COLO668 (cell line): ENCODE results near the gene ZNF507.

Experiments used
- DNase-seq: peaks from one replicate; lab custom pipeline; 2025; ENCODE audit not compliant: unreplicated experiment; lab: John Stamatoyannopoulos, UW

The ZNF507 gene

DNA sequence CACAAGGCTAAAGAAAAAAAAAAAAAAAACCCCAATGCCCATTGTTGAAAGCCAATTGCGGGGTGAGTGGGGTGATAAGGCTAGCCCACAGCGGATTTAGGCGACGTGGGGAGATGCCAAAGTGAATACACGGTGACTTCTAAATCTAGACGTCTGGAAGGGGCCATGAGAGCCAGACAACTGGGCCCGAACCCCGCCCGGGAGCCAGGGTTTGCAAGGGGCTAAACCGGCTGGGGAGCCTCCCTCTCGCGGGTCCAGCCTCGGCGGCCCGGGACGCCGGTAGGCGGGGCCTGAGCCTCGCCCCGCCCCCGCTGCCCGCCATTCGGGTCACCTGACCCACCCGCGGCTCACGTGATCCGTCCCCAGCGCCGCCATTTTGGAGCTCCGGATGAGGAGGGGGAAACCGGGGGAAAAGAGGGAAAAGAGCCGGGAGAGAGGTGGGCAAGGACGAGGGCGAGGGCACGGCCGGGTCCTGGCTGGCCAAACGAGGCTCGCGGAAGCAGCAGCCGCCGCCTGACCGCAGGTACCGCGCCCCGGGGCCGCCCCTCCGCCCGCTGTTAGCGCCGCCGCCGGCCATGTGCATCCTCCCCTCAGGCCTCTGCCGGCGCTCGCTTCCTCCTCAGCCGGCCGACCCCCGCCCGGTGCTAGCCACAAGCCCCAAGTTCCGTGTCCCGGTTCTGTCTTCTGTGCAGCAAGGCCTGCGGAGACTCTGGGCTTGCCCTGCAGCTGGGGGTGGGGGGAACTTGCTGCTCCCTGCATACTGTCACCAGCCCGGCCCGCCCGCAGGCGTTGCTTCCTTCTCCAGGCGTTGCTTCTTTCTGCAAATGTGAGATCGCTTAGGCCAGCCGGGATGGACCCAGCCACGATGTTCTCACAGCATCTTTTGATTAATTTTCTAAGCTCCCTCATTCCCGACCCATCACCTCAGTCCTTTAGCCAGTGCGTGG lies at the start of gene ZNF507:
Gene ZNF507, plus strand, starts transcription at position 350 of the 947 bp plus-strand sequence. CDS start 7,221 bp downstream, outside the sequence.
- DNase-seq = peak; percentile 88

DNA sequence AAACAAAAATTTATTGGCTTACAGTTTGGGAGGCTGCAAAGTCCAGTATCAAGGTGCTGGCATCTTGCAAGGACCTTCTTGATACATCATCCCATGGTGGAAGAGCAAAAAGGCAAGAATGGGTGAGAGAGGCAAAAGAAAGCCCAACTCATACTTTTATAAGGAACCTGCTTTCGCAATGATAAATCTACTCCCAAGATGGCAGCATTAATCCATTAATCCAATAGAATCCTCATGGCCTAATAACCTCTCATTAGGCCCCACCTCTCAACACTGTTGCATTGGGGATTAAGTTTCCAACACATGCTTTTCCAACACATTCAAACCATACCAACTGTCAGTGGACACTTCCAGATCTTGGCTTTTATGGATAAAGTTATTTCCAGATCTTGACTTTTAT lies 48.7 kb upstream of the ZNF507 start:
- DNase-seq = no peak

DNA sequence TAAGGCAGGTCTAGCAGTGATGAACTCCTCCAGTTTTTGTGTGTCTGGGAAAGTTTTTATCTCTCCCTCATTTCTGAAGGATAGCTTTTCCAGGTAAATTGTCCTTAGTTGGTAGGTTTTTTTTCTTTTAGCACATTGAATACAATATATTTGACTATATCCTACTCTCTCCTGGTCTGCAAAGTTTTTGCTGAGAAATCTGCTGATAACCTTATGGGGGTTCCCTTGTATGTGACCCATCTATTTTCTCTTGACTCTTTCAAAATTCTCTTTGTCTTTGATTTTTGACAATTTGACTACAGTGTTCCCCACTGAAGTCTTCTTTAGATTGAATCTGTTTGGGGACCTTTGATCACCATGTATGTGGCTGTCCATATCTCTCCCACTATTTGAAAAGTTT lies 42.6 kb upstream of the ZNF507 start:
- no peak for DNase-seq

DNA sequence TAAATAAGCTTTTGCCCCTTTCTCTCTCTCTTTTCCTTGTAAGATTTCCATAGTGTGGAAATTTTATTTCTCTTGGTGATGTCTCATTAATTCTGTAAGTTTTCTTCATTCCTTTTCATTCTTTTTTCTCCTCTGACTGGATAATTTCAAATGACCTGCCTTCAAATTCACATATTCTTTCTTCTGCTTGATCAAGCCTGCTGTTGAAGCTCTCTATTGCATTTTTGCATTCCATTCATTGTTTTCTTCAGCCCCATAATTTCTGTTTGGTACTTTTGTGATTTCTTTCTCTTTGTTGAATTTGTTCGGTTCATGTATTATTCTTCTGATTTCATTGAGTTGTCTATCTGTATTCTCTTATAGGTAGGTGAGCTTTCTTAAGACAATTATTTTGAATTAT lies 42.2 kb upstream of the ZNF507 start:
- no peak for DNase-seq

DNA sequence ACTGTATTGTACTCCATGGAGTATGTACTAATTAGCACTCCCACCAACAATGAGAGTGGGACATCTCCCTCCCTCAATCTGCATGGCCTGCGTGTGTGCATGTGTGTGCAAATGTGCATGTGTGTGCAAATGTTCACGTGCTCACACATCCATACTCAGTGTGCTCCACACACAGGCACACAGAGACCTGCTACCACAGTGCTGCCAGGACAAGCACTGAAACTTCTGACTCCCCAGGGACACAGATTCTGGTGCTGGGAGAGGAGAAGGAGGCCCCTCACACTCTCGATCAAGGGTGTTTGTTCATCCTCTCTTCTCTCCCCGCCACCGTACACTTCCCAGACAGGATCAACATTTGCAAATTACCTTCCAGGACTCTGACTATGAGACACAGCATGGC lies 37.8 kb upstream of the ZNF507 start:
- no peak for DNase-seq

DNA sequence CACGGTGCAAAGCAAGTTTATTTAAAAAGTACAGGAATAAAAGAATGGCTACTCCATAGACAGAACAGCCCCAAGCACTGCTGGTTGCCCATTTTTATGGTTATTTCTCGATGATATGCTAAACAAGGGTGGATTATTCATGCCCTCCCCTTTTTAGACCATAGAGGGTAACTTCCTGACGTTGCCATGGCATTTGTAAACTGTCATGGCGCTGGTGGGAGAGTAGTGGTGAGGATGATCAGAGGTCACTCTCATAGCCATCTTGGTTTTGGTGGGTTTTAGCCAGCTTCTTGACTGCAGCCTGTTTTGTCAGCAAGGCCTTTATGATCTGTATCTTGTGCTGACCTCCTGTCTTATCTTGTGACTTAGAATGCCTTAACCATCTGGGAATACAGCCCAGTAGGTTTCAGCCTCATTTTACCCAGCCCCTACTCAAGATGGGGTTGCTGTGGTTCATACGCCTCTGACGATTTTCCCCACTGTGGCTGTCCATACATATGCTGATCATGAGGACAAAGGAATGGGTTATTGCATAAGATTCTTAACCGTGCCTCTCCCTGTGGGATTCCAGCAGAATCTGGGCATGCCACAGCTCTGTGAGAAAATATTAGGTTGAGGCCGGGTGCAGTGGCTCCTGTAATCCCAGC lies 36.9 kb upstream of the ZNF507 start:
- no peak for DNase-seq

DNA sequence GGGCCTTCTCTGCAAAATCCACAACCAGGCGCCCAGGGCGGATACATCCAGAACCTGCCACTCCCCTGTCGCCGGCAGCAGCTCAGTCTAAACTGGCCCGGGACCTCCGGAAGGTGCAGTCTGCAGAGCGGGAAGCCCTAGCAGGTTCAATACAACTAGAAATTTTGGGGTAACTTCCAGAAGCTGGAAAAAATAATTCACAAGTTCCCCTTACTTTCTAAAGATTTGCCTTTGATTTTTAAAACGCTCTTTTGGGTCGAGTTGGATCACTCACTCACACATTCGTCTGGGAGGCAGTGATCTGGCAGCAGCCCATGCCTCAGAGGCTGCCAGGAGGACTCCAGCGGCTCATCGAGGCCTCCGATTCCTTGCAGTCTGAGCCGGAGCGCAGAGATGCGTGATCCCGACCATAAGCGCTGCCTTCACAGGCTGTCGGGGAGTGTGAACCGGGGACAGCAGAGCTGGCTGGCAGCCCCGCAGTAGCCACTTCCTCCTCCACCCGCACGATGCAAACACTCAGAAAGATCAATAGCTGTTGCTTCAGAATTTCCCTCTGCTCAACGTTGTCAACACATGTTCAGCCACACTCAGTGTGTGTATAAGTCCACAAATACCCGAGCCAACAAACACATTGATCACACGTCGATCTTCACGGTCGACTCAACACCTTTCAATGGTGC lies 35.6 kb upstream of the ZNF507 start:
- DNase-seq = no peak

DNA sequence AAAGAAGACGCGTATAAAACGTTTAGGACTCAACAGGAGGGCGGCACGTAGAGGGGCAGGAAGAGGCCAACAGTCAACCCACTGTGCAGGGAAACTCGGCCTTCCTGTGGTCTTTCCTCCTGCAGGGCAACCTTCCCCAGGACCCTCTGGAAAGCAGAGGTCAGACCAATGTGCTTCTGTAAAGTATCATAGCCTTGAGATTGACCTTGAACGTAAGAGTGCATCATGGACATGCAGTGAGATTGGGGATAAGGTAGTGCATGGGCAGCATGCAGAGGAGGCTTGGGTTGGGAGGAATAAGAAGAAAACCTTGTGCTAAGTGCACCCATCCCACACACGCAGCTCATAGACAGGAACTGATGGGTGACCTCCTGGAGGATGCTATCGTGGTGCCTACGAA lies 34.0 kb upstream of the ZNF507 start:
- DNase-seq = no peak

DNA sequence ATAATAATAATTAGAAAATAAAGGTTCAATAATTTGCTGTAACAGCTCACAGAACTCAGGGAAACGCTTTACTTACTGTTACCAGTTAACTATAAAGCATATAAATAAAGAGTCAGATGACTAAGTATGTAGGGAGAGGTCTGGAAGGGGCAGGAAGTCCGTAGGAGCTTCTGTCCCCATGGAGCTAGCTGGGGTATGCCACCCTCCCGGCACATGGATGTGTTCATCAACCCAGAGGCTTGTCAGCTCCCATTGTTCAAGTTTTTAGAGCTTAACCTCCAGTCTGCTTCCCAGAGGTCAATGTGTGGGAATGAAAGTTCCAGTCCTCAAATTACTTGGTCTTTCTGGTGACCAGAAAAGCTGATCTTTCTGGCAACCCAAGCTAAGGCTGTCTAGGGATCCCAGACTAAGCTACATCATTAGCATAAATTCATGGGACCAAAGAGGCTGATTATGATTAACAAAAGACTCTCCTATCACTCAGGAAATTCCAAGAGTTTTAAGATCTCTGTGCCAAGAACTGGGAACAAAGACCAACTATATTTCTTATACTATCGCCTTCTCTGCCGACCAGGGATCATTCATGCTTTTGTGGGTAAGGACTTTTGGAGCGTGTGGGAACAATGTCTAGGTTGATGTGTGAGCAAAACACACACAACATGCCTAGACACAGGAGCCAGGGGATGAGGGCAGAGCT lies 31.7 kb upstream of the ZNF507 start:
- DNase-seq = no peak

DNA sequence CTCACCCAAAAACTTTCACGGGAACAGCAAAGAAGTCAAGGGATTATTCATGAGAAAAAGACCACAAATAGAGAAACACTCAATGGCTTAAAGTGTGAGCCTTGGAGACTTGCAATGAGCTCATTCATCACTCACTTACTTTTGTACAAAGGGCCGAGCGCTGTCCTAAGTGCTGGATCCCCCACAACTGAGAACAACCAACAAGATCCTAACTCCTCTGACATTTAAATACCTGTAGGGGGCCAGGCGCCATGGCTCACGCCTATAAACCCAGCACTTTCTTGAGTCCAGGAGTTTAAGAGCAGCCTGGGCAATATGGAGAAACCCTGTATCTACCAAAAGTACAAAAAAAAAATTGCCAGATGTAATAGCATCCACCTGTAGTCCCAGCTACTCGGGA lies 29.4 kb upstream of the ZNF507 start:
- DNase-seq = no peak

DNA sequence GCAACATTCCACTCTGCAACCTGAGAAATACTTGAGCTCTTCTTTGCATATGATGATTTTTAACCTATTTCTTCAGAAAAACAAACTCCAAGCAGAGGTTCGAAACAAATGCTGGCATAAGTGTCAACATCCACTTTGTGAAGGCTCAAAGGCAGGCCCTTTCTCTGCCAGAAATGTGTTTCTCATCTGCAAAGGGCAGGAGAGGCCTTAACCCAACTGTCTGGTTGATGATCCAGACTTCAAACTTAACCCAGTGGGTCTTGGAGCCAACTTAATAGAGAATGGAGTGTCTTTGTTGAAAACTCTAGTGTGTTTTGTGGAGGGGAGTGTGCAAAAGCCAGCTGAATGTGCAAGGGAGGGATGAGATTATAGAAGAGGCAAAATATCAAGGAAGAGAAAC lies 28.3 kb upstream of the ZNF507 start:
- DNase-seq = no peak

DNA sequence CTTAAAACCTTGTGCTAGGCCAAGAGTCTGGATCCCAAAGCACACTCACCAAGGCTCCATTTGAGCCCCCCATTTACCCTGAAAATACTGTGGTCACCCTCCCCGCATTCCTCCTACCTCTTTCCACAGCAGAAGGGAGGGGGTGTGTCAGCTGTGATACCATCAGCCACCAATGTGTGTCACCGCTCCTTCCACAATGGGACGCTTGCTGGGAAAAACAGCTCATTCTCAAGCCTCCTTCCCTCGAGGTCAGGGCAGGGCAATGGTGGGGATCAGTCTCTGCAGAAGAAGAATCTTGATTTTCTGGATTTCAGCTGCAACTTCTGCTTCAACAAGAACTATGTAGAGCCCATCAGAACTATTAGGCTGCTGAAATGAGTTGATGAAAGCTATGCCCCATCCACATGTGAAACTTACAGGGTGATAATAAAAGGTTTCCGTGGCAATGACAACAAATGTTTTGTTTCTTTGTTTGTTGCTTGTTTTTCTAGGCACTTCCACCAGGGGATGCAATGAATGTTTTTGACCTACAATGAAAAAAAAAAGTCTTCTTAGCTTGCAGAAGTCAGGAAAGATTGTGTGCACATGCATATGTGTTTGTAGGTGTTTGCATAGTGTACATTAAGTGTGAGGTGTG lies 26.4 kb upstream of the ZNF507 start:
- no peak for DNase-seq

DNA sequence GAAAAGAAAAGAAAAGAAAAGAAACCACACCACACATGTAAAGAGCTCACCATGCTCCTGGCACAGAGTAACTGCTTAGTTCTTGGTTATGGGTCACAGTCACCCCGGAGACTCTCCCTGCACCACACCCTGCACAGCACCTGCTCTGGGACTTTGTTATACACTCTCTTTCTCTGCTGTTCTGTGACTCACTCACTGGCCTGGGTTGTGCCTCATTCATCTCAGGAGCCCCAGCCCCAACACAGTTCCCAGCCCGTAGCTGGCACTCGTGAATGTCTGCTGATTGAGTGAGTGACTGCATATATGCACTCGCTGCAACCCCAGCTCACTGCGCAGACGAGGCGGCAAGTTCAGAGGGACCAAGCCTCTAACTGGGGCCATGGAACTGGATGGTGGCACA lies 22.9 kb upstream of the ZNF507 start:
- DNase-seq = no peak

DNA sequence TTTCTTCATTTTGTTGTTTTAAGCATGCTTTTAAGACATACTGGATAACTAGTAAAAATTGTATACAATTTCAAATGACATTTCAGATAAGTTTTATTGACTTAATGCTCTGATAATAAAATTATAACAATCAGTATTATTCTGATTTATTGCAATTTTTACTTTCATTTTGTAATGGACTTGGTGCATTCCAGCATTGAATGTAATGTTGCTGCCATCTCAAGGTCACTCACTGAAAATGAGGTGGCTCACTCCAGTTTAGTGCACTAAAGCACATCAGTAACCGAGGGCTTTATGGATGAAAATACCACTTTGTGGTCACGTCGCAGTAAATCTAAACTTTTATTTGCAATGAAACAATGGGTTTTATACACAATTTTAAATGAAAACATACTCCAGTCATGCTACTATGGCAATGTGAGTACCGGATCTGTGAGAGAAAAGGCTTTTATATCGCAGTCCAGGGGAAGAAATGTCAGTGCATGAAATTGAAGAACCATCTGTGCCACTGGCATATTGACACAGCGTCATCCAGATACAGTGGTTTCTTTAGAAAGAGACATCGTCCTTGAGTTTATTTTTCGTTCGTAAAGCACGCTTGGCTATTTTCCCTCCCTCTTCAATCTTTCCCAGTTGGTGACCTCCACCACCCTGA lies 20.7 kb upstream of the ZNF507 start:
- no peak for DNase-seq

DNA sequence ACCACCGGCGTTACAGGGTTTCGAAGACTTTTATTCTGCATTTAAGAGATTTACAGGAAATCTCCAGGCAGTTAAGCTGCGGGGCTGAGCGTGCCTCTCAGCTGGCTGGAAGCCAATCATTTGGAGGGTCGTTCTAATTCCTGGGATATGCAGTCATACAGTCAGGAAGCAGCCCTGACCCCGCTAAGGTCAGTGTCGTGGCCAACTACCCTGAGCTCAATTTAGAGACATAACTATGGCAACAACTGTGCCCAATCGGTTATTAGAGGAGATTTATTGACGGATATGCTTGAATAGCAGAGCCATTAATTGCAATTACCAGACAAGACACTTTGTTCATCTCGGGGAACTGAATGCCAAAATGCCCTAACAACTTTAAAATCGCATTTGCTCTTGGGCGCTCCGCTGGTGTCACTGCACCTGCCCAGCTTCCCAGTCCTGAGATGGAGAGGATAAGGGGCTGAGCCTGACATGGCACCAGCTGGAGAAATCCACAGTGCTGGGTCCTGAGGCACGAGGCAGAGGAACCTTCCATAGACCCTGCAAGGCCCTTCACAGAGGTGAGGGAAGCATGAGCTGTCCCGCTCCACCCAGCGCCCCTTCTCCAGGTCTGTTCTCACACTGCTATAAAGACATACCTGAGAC lies 15.1 kb upstream of the ZNF507 start:
- DNase-seq = no peak

DNA sequence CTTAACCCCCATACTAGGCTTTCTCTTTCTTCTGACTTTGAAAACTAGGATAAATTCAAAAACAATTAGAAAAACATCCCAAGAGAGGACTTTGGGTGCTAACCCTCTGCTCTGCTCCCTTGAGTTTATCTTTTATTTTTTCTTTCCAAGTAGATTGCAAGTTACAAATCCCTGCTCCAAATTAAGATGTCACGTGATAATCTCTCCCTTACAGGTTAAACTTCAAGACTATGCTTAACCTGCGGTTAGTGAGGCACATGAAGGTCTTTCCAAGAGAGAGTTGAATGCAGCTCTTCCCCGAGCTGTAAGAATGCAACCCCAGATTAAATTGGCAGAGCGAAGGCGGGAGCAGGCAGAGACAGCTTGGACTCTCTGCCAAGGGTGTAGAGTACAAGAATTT lies 12.2 kb upstream of the ZNF507 start:
- no peak for DNase-seq

DNA sequence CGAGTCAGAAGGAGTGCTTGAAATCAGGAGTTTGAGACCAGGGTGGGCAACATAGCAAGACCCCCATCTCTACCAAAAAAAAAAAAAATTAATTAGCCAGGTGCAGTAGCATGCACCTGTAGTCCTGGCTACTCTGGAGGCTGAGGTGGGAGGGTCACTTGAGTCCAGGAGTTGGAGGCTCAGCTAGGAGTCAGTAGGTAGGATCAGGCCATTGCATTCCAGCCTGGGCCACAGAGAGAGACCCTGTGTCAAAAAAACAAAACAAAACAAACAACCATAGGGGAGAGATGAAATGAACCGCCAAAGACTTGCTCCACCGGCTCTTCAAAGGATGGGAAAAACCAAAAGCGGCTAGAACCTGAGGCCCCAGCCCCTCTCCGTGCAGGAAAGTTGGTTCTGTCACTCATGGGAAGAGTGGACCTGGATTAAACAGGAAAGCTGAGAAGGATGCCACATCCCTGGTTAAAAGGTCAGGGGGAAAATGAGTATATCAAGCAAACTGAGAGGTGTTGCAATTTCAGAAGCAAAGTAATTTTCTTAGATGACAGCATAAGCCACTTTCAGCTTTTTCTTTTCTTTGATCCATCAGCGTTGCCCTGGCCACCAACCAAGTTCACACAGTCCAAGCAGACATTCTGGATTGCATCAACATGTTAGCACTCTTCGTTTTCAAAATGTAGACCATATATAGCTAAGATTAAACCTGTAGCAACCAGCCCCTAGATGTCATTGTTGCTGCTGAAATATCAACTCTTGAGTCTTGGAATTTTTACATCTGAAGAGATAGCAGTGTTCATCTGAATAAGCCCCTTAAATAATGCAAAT lies 8.9 kb upstream of the ZNF507 start:
- DNase-seq = no peak

DNA sequence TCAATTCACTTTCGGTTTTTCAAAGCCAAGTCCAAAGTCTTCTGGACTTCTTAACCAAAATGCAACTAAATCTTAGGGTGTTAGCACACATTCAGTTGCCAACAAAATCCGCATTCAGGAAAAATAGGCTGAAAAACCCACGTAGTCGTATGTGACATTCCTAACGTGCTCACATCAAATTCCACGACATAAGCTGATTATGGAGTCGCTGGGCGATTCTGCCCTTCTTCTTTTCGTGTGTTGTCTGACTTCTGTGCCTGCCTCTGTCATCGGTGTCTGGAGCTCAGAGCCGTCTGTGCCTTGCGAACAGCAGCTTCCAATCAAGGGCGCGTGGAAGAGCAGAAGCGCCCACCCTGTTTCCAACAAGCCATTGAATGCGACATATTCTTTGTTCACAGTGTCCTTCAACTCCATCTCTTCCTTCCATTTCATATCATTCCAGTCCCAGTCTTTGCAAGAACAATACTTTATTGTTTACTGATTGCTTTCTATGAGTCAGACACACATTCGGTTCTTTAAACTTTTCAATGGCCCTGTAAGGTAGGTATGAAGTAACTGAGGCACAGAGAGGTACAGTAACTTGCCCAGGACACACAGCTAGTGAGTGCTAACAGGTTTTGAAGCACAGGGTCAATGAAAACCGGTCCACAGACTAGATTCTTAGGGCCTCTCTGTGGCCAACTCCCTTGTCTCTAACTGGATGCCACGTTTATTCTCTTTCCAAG lies 8.2 kb upstream of the ZNF507 start:
- no peak for DNase-seq
